GM18502 (cell line): ENCODE measurements around the gene GPR160.
"Not testable (repeated sequence)": the region's sequence is repeated elsewhere in the genome, so short reads cannot be mapped to it uniquely, and the experiment has no call there.

ENCODE experiments used
- ATAC-seq: cut with Tn5 transposase; IDR thresholded peaks from one replicate; pipeline ENCODE4 v1.9.1; 2021; ENCODE audit warnings: mild to moderate bottlenecking; ENCODE audit not compliant: unreplicated experiment, poor library complexity

Gene GPR160

DNA sequence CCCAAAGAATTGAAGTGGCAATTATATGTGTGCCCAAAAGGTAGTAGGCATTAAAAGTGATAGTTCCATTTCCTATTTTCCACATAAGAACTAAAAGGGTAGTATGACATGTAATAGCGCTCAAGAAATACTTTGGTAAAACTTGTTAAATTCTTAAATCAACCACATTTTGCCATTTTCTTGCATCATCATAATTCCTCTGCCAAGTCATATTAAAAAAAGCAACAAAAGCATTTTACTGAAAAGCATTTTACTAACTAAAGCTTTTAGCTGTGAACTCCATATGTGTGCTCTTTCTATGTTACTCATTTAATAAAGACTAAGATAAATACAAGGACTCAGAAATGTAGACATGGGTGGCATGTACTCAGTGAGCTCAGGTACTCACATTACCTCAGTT, 70.1 kb downstream of the GPR160 start:
- ATAC-seq = no peak

DNA sequence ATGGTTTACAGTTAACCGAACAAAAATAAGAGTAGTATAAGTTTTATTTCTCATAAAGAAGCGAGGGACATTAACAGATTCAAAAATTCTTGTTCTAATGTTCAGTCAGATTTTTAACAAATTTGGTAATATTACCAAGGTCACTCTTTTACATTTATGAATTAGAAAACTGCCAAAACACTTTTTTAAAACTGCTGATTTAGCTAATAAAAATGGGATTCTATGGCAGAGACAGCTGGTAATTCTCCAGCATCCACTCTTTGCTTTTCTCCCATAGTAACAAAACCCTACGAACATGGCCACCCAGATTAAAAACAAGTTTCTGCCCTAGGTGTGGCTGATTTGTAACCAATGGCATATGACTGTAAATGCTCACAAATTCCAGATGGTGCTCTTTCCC, 71.2 kb downstream of the GPR160 start:
- ATAC-seq = no peak

DNA sequence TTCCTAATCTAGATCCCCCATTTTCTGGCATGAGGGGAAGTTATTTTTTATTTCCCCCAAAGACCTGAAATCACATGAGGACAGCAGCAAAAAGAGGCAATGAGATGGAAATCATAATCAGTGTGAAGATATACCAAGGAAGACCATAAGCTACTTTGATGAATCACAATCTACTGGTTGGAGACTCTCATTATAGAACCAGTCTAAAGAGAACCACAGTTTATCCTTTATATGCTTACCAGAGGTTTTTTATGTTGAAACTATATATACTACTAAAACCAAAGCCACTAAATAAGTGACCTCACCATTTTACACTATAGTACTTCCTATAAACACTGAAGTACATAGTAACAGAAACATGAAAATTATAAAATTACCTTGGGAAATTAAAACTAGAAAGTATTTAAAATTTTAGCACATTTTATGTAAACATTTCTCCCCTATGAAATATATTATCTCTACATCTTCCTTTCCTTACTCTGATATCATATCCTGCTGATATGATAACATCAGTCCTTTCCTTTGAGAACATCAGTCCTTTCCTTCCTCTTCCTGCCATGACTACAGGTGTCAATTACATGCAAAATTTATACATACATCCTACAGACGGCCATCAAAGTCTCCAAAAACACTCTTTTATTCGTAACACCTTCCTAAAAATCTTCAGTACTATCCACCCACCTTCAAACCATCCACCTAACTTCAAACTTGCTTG, 71.9 kb downstream of the GPR160 start:
- no peak for ATAC-seq

DNA sequence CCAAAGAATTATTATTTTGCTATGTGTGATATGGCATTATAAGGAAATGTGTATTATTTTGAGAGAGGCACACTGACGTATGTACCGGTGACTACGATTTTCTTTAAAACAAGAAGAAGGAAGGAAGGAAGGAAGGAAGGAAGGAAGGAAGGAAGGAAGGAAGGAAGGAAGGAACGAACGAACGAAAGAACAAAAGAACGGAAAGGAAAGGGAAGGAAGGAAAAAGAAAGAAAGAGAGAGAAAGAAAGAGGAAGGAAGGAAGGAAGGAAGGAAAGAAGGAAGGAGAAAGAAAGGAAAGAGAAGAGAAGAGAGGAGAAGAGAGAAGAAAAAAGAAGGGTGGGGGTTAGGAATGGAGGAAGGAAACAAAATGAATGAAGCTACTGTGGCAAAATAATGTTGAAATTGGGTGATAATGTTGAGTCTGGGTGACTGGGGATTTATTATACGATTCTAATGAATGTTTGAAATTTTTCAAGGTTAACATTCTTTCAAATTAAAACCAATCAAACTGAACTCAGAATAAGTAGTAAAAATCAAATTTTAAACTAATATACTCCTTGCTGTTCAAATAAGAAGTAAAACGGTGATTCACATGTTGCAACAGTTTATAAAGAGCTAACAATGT, 73.5 kb downstream of the GPR160 start:
- no peak for ATAC-seq

DNA sequence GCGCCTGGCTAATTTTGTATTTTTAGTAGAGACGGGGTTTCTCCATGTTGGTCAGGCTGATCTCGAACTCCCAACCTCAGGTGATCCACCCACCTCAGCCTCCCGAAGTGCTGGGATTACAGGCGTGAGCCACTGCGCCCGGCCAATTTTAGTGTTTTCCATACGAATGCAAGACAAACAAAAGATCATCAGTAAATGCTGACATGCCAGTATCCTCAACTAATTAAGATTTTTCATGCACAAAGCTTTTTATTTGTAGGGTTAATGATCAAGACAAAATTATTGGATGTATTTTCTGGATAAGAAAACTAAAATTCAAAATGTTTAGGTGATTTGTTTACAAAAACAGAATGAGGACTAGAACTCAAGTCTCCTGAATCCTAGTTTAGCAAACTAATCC, 76.4 kb downstream of the GPR160 start:
- not testable (repeated sequence) for ATAC-seq

DNA sequence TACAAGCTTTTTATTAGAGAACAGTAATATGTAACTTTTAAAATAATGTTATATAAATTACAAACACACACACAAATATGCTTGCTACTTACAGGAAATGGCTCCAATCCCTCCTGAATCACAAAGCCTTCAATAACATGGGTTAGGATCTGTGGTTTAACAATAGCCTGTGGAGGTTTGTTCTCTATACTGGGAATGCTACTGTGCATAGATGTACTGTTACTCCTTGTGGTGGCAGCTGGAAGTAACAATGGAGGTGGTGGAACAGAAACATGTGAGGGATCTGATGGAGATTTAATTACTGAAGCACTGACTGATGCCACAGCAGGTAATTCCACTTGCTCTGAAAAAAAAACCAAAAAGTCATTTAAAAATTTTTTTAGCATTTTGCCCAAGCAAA, 79.3 kb downstream of the GPR160 start:
- ATAC-seq = no peak

DNA sequence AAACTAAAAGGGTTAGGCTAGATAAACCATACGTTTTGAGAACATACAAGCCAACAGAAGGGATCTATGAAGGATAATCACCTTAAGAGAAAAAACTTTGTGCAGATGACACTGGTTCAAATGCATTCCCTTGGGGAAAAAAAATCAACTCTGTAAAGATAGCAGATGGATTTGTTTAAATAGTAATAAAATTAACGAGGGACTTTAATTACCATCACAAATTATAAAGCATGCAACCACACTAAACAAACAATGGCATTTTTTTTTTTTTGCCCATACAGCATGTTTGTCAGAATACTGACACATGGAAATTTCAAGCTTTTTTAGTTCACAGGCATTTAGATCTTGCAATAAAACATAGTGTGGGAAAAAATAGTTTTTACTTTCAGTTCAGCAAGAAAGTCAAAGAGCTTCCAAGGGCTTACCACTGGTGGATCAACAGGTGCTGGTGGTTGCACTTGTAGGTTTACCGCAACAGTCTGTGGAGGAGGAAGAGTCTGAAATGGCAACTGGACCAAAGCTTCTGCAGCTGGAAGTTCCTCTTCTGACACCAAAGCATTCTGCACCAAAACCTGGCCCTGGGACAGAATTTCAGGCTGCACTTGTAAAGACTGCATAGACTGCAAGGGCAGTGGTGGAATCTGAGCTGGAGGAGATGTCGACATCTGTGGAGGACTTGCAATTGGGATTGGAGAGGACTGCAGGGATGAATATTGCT, 90.6 kb downstream of the GPR160 start:
- peak; percentile 89 for ATAC-seq

DNA sequence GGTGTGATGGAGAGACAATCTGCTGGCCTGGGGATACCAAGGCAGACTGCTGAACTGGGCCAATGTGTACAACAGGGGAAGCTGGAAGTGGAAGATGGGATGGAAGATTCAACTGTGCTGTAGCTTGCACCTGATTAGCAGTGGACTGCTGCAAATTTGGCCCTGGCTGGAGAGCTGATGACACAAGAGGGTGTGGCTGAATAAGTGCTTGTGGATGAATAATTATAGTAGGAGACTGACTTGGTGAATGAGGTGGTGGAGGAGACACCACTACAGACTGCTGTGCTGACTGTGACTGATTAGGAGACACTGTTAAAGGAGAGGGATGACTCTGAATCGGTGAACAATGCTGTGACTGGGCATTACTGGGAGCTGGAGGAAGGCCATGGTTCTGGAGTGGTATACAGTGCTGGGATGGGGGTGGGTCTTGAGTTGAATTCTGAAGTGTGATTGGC, 91.2 kb downstream of the GPR160 start:
- ATAC-seq = peak; percentile 57

DNA sequence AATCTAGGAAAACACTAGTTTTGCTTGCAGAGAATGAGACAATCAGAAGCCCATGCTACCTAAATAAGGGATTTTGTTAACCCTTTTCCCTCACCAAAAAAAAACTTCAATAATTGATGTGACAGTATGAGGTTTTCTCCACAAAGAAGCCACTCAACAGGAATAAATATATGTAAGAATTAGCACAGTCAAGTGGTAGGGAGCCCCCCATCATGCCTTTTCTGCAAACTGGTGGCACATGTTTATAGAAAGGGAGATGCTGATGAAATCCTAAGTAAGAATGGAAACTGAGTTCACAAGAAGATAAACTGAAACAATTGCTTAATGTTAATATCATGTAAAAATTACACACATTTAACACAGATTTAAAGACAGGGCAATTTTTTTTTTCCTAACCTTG, 92.7 kb downstream of the GPR160 start:
- ATAC-seq = no peak

DNA sequence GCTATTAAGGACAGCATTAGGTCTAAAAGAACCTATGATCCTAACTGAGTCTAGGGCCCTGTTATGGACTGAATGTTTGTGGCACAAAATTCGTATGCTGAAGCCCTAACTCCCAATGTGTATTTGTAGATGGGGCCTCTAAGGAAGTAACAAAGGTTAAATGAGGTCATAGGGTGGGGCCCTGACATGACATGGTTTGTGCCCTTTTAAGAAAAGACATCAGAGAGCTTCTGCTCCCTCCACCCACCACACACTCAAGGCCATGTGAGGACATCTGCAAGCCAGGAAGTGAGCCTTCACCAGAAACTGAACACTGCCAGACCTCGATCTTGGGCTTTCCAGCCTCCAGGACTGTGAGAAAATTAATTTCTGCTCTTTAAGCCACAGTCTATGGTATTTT, 94.5 kb downstream of the GPR160 start:
- no peak for ATAC-seq
